Progenitor cell of endocrine pancreas (in vitro differentiated cells): ENCODE data around the gene FAM184A. TPM values are rescaled to one million over a fixed set of nuclear protein-coding genes. Genes with fewer than 3 reads are reported as not detected.

ENCODE experiments used
- DNase-seq: peaks from one replicate; pipeline ENCODE4 v3.0.0; 2021; ENCODE audit warnings: low spot score; ENCODE audit not compliant: unreplicated experiment
- H3K27ac Mint-ChIP-seq: 2 replicates; pipeline ENCODE4 v1.8.0; 2021; ENCODE audit warnings: mild to moderate bottlenecking, moderate library complexity, mixed read lengths
- H3K27me3 Mint-ChIP-seq: 2 replicates; pipeline ENCODE4 v1.8.0; 2021; ENCODE audit warnings: mixed read lengths
- H3K36me3 Mint-ChIP-seq: 2 replicates; pipeline ENCODE4 v1.8.0; 2022; ENCODE audit warnings: mixed read lengths; ENCODE audit not compliant: insufficient read depth
- H3K4me1 Mint-ChIP-seq: 2 replicates; pipeline ENCODE4 v1.8.0; 2021; ENCODE audit warnings: low read depth, mixed read lengths
- H3K4me3 Mint-ChIP-seq: 2 replicates; pipeline ENCODE4 v1.8.0; 2021; ENCODE audit warnings: low read depth, mild to moderate bottlenecking, moderate library complexity, mixed read lengths
- H3K9me3 Mint-ChIP-seq: 2 replicates; pipeline ENCODE4 v1.8.0; 2021; ENCODE audit warnings: low read depth, mixed read lengths
- total RNA-seq: library from RNA; stranded (reverse); gene quantifications from 2 replicates; pipeline ENCODE4 v1.2.1, GENCODE V29; 2021
- TF ChIP-seq, protein P1 (sequence below): fragments of 200-600 bp; sonication (generic); IDR thresholded peaks from one replicate; pipeline ENCODE4 v1.5.0; 2021; ENCODE audit warnings: antibody characterized with exemption, mild to moderate bottlenecking; ENCODE audit not compliant: unreplicated experiment

FAM184A gene
- total RNA-seq, 1 donor from 2014 or later: 20.9 TPM

DNA sequence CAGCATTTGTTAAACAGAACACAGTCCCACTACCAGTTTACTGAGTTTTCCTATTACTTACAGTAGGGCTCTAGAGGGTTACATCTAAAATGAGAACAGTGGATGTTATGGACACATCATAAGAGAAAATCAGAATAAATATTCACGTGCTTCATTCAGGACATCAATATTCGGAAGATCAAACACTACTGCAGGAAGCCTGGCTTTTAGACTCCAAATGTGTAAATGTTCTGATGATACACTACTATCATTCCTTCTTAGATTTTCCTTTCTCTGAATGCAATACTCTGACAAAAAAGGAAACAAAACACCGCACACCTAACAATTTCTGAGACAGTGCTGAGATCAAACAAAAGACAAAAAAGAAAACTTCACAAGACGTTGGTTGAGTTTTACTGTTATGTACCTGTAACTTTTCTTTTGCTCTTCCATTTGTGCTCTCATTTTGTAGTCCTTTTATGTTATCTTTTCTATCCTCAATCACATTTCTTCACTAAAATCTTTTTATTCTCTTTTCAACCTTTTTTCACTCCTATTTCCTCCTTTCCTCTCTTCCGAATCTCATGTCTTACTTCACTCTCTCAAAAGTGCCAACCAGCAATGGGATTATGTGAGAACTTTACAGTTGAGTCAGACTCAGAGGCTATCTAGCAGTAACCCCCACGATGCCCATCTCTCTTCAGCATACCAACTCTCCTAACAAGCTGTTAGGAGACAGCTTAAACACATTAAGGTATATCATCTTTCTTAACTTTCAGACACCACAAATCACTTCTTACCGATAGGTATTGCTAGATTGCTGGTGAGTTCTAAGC is 1.7 kb downstream of the FAM184A start:
- H3K36me3 Mint-ChIP-seq: no peaks in the 10 kb centered on the region
- TF ChIP-seq, protein P1, sequence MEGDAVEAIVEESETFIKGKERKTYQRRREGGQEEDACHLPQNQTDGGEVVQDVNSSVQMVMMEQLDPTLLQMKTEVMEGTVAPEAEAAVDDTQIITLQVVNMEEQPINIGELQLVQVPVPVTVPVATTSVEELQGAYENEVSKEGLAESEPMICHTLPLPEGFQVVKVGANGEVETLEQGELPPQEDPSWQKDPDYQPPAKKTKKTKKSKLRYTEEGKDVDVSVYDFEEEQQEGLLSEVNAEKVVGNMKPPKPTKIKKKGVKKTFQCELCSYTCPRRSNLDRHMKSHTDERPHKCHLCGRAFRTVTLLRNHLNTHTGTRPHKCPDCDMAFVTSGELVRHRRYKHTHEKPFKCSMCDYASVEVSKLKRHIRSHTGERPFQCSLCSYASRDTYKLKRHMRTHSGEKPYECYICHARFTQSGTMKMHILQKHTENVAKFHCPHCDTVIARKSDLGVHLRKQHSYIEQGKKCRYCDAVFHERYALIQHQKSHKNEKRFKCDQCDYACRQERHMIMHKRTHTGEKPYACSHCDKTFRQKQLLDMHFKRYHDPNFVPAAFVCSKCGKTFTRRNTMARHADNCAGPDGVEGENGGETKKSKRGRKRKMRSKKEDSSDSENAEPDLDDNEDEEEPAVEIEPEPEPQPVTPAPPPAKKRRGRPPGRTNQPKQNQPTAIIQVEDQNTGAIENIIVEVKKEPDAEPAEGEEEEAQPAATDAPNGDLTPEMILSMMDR: no peak
- H3K27me3 Mint-ChIP-seq: peaks cover 2% of the 10 kb centered on the region
- DNase-seq: no peak
- no peaks in the 10 kb centered on the region for H3K9me3 Mint-ChIP-seq
- peak overlapping the region; percentile 82 for H3K4me3 Mint-ChIP-seq
- peaks cover 25% of the 10 kb centered on the region for H3K4me1 Mint-ChIP-seq
- no peak overlapping the region for H3K27ac Mint-ChIP-seq

DNA sequence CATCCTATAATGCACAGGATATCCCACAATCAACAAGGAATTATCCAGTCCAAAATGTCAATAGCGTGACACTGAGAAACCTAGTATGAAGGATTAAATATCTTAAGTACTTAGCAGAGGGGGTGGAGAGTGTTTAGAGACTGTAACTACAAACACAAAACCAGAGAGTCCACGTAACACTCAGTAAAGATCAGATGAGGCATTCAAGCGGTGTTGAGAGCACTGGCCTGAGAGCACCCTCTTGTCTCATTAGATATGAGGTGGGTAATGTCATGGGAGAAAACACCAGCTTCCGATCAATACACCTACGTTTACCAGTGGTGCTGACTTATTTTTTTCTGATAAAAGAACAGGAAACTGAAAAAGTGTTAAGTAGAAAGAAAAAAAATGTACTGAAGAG is 2.3 kb downstream of the FAM184A start:
- no peak overlapping the region for H3K27ac Mint-ChIP-seq
- H3K27me3 Mint-ChIP-seq: peaks cover 2% of the 10 kb centered on the region
- no peak for DNase-seq
- TF ChIP-seq, protein P1: no peak
- peak overlapping the region; percentile 82 for H3K4me3 Mint-ChIP-seq
- peaks cover 25% of the 10 kb centered on the region for H3K4me1 Mint-ChIP-seq
- H3K36me3 Mint-ChIP-seq: no peaks in the 10 kb centered on the region
- H3K9me3 Mint-ChIP-seq: no peaks in the 10 kb centered on the region

DNA sequence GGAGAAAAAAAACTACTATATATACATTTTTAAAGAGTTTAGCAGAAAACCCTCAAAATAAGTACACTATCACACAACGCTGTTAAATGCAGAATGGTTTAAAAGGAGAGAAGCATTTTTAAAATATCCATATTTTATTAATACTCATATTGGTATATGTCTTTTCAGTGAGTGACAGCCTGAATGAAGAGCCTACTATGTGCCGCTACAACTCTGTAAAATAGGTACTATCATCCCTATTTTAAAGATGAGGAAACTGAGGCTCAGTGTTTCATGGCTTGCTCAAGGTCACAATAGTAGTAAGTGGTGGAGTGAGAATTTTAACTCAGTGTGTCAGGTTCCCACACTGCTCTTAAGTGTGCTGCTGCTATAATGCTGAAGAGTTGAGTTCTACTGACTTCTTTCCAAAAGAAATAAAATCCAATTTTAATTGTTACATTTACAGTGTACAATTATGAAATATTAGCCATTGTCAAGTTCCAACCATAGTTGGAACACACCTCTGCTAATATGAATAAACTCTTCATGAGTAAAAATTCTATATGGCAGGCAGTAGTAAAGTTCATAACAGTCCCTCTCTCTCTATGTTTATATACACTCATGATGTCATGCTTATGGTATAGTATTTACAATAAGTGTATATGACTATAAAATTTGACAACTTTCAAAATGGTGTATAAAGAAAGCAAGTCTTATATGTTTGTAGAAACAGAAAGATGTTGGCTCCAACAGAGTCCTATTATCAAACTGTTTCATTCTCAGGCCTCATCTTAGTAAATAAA is 3.1 kb downstream of the FAM184A start:
- TF ChIP-seq, protein P1: no peak
- no peak overlapping the region for H3K4me3 Mint-ChIP-seq
- peaks cover 25% of the 10 kb centered on the region for H3K4me1 Mint-ChIP-seq
- H3K27me3 Mint-ChIP-seq: no peaks in the 10 kb centered on the region
- no peaks in the 10 kb centered on the region for H3K9me3 Mint-ChIP-seq
- no peaks in the 10 kb centered on the region for H3K36me3 Mint-ChIP-seq
- no peak for DNase-seq
- no peak overlapping the region for H3K27ac Mint-ChIP-seq

DNA sequence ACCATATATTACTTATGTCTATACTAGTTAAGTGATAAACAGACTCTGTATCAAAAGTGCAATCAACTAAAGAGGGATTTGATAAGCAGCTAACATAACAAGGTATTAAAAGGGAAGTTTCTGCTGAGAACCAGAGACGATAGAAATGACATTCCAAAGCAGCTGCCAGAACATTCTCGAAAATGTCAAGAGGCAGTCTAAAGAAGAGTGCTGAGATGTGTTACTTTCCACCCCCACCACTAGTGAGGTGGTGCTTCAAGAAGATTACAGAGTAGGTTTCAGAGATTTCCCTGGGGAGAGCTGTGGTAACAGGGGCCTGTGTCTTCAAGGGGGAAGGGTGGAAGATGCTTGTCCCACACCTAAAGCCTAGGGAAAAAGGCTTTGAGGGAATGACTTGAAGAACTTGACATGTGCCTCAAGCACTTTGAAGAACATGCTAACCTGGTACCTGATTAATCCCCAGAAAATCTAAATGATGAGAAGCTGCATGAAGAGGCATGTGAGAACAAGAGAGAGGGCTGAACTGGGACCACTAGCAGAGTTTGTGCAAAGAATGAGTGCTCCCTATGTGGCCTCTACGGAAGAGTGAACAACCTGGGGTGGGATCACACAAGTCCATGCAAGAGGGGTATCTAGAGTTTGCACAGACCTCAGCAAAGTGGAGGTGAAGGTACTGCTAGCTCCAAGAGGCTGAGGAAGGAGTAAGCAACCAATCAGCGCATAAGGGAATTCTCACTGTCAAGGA is 5.0 kb downstream of the FAM184A start:
- TF ChIP-seq, protein P1: no peak
- H3K27me3 Mint-ChIP-seq: no peaks in the 10 kb centered on the region
- no peaks in the 10 kb centered on the region for H3K9me3 Mint-ChIP-seq
- no peak overlapping the region for H3K4me3 Mint-ChIP-seq
- H3K4me1 Mint-ChIP-seq: peaks cover 18% of the 10 kb centered on the region
- no peak overlapping the region for H3K27ac Mint-ChIP-seq
- DNase-seq: no peak
- no peaks in the 10 kb centered on the region for H3K36me3 Mint-ChIP-seq

DNA sequence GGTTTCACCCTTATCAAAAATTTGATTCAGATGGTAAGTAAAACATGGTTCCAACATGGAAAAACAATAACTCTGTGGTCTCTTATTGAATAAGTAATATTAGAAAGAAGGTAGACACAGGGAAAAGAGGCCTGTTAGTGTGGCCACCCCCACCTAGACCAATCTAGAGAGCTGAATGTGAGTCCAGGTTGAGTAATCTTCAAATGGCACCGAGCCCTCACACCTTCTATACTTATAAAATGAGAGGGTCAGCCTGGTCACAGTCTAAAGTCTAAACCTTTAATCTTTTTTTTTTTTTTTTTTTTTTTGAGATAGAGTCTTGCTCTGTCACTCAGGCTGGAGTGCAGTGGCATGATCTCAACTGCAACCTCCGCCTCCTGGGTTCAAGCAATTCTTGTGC is 6.9 kb downstream of the FAM184A start:
- Mint-ChIP-seq H3K27me3 (no peaks in the 10 kb centered on the region), H3K36me3 (no peaks in the 10 kb centered on the region), H3K9me3 (no peaks in the 10 kb centered on the region), H3K4me1 (peaks cover 16% of the 10 kb centered on the region), H3K4me3 (no peak overlapping the region), H3K27ac (no peak overlapping the region)
- no peak for DNase-seq
- TF ChIP-seq, protein P1: no peak
